HG03439 (cell line): ENCODE data around the gene SNRPD2.
"Not testable (repeated sequence)": the region's sequence is repeated elsewhere in the genome, so short reads cannot be mapped to it uniquely, and the experiment has no call there.

Experiments
- ATAC-seq: cut with Tn5 transposase; IDR thresholded peaks from one replicate; pipeline ENCODE4 v1.9.1; 2021; ENCODE audit warnings: mild to moderate bottlenecking, moderate library complexity; ENCODE audit not compliant: unreplicated experiment

Gene SNRPD2

DNA sequence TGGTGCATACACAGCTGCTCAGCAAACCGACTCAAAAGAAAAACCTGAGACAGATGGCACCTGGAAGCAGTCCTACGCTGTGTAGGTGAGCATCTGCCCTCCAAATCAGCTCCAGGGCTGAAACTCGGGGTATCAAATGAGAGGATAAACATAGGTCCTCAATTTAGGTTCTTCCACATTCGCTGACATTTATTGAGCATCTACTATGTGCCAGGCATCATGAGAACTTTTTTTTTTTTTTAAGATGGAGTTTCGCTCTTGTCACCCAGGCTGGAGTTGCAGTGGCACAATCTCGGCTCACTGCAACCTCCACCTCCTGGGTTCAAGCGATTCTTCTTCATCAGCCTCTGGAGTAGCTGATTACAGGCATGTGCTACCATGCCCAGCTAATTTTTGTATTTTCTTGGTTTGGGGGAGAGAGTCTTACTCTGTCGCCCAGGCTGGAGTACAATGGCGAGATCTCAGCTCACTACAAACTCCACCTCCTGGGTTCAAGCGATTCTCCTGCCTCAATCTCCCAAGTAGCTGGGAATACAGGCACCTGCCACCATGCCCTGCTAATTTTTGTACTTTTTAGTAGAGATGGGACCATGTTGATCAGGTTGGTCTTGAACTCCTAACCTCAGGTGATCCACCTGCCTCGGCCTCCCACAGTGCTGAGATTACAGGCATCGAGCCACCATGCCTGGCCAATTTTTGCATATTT, 14.1 kb upstream of the SNRPD2 start:
- ATAC-seq: no peak

DNA sequence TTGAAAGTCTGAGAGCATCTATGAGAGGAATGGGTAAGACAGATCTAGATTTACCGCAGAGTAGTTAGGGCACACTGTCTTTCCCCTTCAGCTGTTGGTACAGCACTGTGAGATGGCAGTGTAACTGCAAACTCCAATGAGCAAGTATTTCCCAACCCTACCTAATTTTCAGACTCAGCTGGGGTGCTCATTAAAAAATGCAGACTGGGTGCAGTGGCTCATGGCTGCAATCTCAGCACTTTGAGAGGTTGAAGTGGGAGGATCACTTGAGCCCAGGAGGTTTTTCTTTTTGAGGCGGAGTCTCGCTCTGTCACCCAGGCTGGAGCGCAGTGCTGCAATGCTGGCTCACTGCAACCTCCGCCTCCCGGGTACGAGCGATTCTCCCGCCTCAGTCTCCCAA, 13.4 kb upstream of the SNRPD2 start:
- no peak for ATAC-seq

DNA sequence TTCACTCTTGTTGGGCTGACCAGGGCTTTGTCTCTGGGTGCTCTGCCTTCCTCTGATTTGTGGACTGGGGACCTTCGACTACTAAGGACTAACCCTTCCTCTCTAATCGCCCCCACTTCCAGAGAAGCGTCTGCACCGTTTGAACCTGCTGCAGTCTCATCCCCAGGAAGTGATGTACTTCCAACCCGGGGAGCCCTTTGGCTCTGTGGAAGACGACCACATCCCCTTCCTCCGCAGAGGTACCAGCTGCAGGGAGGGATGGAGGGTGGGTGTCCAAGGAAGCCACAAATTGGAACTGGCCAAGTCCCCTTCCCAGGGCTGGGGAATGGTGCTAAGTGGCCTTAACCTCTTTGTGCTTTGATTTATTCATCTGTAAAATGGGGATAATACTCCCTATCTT, 9.9 kb upstream of the SNRPD2 start:
- ATAC-seq: no peak

DNA sequence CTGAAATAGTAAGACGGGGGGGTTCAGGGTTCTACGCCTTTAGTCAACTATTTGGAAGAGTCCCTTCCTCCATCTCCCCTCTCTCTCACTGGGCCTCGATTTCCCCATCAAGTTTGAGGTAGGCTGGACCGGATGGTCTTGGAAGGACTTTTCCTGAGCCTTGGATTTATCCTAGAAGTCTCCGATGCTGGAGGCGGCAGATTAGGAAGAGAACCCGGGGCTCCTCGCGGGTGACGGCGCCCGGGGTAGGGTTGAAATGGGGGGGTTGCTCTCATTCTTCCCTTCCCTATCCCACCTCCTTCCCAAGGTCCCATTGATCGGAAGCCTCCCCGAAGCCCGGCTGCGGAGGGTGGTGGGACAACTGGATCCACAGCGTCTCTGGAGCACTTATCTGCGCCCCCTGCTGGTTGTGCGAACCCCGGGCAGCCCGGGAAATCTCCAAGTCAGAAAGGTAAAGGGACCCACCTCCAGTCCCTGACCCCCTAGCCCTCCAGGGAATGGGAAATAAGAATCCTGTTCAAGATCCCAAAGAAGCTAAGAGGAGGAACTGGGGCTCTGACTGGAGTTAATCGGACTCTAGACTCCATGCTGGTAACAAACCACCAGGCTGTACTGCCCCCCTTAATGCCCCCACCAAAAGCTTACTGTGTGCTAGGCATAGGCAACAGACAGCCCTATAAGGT, 1.5 kb upstream of the SNRPD2 start:
- ATAC-seq: no peak

DNA sequence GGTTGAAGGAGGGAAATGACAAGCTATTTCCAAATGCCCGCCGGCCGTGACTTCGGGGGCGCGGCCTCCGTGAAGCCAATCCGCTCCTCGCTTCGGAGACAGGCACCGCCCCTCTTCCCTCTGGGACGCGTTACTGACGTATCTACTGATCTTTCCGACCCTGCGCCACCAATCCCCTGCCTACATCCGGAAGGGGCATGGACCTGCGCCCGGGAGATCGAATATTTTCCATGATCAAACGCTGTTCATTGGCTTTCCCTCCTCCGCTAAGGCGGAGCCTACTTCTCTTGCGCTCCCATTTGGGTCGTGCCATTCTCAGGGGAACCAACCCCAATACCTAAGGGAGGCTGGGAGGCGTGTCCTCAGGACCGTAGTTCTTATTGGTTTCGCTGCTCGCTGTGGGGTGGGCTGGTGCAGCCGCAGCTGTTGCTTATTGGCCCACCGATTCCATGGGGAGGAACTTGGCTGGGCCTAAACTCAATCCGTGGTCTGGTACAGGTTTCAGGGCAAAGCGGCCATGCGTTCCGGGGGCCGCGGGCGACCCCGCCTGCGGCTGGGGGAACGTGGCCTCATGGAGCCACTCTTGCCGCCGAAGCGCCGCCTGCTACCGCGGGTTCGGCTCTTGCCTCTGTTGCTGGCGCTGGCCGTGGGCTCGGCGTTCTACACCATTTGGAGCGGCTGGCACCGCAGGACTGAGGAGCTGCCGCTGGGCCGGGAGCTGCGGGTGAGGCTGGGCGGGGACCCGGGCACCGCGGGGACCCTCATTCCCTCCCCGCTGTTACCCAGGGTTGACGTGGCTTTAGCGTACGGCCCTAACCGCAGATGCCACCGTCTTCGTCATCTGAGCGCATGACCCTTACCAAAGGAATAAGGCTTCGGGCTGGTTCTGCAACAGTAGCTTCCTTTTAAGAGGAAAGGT, 693 bp upstream of the SNRPD2 start, which contains the start of gene QPCTL:
QPCTL (plus strand) TSS at position 480 of the 919 bp plus-strand sequence; CDS start at position 518, 38 bp downstream.
- peak; percentile 89 for ATAC-seq

DNA sequence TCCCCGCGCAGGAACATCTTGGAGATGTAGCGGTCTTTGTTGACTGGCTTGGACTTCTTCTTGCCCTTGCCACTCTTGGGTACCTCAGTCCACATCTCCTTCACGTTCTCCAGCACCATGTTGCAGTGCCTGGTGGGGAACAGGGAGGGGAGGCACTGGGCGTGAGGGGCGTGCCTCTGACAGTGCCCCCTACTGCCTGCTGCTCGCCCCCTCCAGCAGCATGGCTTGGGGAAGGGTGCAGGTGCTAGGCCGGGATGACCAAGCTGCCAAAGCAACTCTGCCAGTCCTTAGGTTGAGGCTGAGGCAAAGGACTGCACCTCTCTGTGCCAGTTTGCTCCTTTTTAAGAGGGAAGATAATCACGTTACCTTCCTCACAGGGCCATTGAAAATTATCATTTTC, 4.2 kb downstream of the SNRPD2 start:
- ATAC-seq: no peak

DNA sequence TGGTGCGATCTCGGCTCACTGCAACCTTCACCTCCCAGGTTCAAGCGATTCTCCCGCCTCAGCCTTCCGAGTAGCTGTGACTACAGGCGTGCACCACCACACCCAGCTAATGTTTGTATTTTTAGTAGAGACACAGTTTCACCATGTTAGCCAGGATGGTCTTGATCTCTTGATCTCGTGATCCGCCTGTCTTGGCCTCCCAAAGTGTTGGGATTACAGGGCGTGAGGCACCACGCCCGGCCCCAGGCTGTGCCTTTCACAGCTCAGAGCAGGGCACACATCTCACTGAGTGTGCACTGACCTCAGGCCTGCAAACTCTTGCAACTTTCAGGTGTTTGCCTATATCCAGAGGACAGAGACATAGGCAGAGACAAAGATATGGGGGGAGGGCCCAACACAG, 6.7 kb downstream of the SNRPD2 start:
- not testable (repeated sequence) for ATAC-seq

DNA sequence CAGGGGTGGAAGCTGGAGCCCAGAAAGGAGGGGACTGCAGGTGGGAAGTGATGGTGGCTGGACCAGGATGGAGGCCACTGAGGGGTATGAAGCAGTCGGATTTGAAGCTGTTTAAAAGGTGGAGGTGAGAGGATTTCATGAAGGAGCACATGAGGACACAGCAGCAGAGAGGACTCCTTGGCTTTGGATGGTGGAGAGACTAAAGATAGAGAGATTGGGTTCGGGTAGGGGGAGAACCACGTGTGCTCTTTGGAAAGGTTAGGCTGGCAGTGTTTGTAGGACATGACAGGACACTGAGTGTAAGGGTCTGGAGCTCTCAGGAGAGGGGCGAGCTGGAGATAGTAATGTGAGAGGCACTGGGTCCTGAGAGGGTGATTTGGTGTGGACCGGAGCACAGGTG, 8.8 kb downstream of the SNRPD2 start:
- ATAC-seq: no peak

DNA sequence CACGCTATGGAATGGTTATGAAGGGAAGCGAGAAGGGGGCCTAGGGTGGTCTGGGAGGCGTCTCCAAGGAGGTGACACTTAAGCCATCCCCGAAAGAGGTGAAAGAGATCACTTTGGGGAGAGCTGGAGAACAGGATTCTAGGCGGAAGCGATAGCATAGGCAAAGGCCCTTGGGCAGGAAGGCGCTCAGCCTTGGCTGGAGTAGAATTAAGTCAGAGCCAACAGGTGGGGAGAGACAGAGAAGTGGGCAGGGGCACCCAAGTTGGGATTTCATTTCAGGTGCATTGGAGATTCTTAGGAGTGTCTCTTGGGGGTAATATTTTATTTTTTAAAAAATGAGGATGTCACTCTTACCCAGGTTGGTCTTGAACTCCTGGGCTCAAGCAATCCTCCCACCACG, 9.6 kb downstream of the SNRPD2 start:
- no peak for ATAC-seq

DNA sequence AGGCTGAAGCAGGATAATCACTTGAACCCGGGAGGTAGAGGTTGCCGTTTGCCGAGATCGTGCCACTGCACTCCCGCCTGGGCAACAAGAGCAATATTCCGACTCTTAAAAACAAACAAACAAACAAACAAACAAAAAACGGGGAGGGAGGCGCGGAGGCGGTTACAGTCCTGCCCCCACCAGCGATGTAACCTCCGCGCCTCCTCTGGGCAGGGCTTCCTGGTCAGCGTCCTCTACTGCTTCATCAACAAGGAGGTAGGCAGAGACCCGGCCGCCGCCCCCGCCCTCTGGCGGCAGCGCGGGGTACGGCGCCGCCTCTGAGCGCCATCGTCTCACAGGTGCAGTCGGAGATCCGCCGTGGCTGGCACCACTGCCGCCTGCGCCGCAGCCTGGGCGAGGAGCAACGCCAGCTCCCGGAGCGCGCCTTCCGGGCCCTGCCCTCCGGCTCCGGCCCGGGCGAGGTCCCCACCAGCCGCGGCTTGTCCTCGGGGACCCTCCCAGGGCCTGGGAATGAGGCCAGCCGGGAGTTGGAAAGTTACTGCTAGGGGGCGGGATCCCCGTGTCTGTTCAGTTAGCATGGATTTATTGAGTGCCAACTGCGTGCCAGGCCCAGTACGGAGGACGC, 10.2 kb downstream of the SNRPD2 start:
- ATAC-seq: peak; percentile 54

DNA sequence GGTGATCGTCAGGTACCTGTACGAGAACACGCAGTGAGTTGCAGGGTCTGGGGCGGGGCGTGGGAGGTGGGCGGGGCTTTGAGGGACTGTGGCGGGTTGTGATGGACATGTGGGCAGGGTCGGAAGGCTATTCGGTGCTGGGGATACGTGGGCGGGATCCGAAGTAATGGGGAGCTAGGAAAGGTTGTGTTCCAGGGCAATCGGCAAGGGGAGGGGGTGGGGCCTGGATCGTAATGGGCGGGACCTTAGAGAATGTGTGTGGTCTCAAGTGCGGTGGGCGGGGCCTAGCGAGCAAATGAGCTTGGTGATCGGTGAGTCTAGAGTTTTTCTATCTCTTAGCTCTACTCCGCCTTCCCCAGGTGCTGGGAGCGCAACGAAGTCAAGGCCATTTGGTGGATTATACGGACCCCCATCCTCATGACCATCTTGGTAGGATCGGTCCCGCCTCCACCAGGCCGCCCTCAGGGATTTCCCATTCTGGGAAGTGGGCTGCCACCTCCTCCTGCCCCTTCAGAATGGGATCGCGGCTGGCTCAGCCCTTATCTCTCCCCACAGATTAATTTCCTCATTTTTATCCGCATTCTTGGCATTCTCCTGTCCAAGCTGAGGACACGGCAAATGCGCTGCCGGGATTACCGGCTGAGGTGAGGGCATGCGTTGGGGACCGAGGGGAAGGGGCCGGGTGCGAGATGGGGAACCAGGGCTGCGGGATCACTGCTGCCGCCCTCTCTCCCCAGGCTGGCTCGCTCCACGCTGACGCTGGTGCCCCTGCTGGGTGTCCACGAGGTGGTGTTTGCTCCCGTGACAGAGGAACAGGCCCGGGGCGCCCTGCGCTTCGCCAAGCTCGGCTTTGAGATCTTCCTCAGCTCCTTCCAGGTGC, 14.2 kb downstream of the SNRPD2 start:
- no peak for ATAC-seq

DNA sequence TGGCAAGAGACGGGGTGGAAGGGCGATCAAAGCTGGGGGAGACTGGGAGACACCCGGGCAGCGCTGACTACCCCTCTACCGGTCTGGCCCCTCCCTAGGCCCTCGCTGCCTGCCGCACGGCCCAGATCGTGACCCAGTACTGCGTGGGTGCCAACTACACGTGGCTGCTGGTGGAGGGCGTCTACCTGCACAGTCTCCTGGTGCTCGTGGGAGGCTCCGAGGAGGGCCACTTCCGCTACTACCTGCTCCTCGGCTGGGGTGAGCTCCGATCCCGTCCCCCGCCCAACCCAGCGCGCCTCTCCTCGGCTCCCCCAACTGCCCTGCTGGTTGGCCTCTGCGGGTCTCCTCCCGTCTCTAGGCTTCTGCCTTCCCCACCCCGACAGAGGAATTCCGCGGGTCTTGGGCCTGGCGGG, 14.9 kb downstream of the SNRPD2 start:
- ATAC-seq: no peak

DNA sequence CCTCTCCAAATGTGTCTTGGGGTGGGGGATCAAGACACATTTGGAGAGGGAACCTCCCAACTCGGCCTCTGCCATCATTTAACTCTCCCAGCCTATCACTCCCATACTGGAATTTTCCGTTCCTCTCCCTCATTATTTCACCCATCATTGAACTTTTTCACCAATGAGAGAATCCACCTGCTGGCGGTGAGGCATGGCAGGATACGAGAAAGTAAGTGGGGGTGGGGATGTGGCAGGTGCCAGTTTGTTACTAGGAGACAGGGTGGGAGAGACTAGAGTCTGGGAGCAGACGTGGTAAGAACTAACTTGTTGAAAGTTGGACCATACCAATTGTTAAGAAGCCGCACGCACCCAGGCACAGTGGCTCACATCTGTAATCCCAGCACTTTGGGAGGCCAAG, 16.8 kb downstream of the SNRPD2 start:
- no peak for ATAC-seq

DNA sequence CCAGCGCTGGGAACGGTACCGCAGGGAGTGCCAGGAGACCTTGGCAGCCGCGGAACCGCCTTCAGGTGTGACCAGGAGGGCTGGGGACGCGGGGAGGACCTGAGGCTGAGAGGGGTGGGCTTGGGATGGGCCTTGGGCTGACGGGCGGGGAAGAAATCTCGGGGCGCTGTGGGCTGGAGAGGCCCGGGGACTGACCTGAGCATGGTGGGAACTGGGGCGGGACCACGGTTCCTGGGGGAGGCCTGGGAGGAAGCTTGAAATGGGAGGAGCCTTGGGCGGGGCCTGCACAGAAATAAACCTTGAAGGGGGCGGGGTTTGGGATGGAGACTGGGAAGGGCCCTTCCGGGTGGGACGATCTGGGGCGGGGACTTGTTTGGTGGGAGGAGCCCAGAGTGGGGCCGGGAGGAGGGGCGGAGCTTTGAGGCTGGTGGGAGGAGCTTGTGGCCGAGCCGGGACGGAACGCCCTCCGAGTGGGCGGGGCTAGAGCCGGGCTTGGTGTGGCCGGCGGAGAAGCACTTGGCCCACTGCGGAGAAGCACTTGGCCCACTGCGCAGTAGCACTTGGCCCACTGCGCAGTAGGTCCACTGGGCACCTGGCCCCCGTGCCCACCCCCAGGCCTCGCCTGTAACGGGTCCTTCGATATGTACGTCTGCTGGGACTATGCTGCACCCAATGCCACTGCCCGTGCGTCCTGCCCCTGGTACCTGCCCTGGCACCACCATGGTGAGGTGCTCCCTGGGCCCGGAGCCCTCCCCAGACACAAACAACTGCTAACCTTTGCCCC, 20.9 kb downstream of the SNRPD2 start:
- ATAC-seq: peak; percentile 51

DNA sequence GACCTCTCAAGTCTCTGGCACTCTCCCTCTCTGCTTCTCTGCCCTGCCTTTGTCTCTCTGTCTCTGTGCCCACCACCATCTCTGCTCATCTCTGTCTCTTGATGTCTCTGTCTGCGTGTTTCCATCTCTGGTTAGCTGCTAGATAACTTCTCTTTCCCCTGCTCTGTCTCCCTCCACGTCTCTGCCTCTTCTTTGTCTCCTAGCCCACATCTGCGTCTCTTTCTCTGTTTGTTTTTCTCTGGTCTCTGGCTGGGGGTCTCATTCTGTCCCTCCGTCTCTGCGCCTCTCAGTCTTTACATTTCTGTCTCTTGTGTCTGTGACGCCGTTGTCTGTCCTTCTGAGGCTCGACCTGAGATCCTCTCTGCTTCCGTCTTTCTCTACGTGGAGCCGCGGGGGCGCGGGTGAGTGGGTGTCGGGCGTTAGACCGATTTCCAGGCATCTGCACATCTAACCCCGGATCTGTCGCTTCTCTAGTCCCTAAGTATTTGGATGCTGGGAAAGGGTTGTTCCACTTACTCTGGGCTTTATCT, 23.3 kb downstream of the SNRPD2 start:
- ATAC-seq: no peak

DNA sequence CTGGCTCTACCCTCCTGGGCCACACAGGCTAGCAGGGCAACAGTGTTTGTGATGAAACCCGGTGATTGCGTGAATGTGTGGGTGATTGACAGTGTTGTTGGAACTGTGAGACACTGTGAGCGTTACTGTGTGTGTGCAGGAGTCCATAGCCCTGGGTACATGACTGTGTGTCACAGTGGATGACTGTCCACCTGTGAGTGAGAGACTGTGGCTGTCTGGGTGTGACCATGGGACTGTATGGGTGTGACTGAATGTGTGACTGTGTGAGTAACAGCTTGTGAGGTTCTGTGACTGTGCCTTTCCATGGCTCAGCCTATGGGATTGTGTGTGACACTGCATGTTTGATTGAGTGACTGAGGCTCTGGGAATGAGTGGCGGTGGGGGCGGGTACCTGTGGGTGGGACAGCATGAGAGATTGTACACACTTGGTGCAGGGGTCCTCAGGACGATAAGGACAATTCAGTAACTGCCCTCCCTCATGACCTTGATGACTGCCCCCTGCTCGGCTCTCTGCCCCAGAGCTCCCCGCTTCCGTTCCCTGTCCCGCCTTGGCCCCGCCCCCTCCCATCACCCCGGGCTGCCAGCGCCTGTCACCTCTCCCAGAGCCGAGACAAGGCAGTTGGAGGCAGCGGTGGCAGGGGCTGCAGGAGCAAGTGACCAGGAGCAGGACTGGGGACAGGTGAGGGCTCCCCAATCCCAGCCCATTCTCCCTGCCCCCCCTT, 24.0 kb downstream of the SNRPD2 start, which contains the start of gene GIPR:
GIPR (plus strand) TSS at position 602 of the 722 bp plus-strand sequence. CDS start 1,300 bp downstream, outside the sequence.
- no peak for ATAC-seq

DNA sequence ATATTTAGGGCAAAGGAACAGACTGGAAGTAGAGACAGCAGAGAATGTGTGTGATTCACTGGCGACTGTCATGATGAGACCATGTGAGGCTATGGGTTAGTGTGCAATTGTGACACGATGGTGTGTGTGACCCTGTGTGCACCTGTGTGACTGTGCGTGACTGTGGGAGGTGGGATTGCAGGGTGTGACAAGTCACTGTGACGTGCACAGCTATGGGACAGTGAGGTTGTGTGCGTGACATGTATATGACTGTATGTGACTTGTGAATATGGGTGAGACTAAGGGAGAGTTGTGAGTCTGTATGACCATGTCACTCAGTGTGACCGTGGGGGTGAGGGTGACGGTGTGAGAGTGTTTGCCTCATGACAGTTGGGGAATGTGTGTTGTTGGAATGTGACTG, 27.2 kb downstream of the SNRPD2 start:
- ATAC-seq: no peak

DNA sequence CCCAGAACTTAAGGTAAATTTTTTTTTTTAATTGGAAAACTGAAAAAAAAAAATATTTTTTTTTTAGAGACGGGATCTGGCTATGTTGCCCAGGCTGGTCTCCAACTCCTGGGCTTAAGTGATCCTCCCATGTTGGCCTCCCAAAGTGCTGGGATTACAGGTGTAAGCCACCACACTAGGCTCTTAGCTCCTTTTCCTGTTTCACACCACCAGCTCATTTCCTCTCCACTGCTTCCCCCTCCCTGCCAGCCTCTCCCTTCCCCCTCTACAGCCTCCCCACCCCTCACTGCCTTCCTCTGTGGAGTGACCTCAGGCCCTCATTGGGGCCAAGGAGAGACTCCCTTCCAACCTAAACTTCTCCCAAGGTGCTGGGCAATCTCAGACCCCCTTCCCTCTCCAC, 28.0 kb downstream of the SNRPD2 start:
- no peak for ATAC-seq
